OCI-LY3 (cell line): Measurements from ENCODE around the gene PATJ.

ENCODE experiments used
- H2AFZ ChIP-seq: fragments of 200-600, 300-600 bp; shearing (Covaris generic); 2 replicates; pipeline ENCODE4 v1.6.0; 2014; ENCODE audit warnings: antibody characterized with exemption, low read depth, low read length
- H3K27ac ChIP-seq: fragments of 200-600, 300-600 bp; sonication (generic); 2 replicates; pipeline ENCODE4 v1.5.1; 2014; ENCODE audit warnings: mild to moderate bottlenecking, low read length, moderate library complexity, mixed read lengths
- H3K27me3 ChIP-seq: fragments of 200-600, 300-600 bp; sonication (generic); 2 replicates; pipeline ENCODE4 v1.6.1; 2014; ENCODE audit warnings: low read depth, low read length, mixed read lengths
- H3K36me3 ChIP-seq: fragments of 200-600, 300-600 bp; sonication (generic); replicated peaks from 2 replicates; pipeline ENCODE3; 2014; ENCODE audit warnings: low read depth, low read length, mixed read lengths
- H3K4me1 ChIP-seq: fragments of 300-600, 200-600 bp; sonication (generic); 2 replicates; pipeline ENCODE4 v1.6.1; 2014; ENCODE audit warnings: low read length, mixed read lengths
- H3K4me2 ChIP-seq: fragments of 200-600, 300-600 bp; sonication (generic); 2 replicates; pipeline ENCODE4 v1.6.1; 2014; ENCODE audit warnings: low read length, mixed read lengths
- H3K4me3 ChIP-seq: fragments of 300-600, 200-600 bp; sonication (generic); 2 replicates; pipeline ENCODE4 v1.5.1; 2014; ENCODE audit warnings: antibody characterized with exemption, mild to moderate bottlenecking, low read length, moderate library complexity
- H3K79me2 ChIP-seq: fragments of 300-600, 200-600 bp; shearing (Covaris generic); 2 replicates; pipeline ENCODE4 v1.6.1; 2014; ENCODE audit warnings: mild to moderate bottlenecking, low read length, mixed read lengths
- H3K9ac ChIP-seq: fragments of 300-600, 200-600 bp; shearing (Covaris generic); 2 replicates; pipeline ENCODE4 v1.6.0; 2014; ENCODE audit warnings: mild to moderate bottlenecking, low read length, moderate library complexity
- H3K9me3 ChIP-seq: fragments of 200-600, 300-600 bp; shearing (Covaris generic); 2 replicates; pipeline ENCODE4 v1.6.1; 2014; ENCODE audit warnings: low read length, mixed read lengths; ENCODE audit not compliant: insufficient read depth
- H4K20me1 ChIP-seq: fragments of 200-600, 300-600 bp; sonication (generic); 2 replicates; pipeline ENCODE4 v1.6.1; 2016; ENCODE audit warnings: low read length, mixed read lengths; ENCODE audit not compliant: insufficient read depth
- CTCF ChIP-seq: fragments of 200-600, 300-600 bp; sonication (generic); IDR thresholded peaks from 2 replicates; pipeline ENCODE4 v1.5.1; 2014; ENCODE audit warnings: antibody characterized with exemption, low read length, low read depth
- EZH2phosphoT487 ChIP-seq: fragments of 200-600 bp; shearing (Covaris generic); IDR thresholded peaks from 2 replicates; pipeline ENCODE4 v1.6.1; 2018; ENCODE audit warnings: antibody characterized with exemption, mixed run types, low read depth

Gene PATJ

DNA sequence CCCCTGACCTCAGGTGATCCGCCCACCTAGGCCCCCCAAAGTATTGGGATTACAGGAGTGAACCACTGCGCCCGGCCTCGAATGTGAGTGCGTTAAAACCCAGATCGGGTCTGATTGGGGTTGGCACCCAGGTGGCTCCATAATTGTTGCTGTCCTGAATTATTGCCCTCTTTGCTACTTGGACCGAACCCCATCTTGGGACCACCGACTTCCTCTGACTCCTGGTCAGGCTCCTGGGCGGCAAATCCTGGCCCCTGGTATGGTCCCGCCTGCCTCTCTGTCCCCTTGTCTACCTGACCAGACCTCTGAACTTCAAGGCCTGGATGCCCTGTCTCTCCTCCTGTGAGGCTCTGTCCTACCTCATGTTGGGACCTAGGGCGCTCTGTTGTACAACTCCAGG, 485.2 kb downstream of the PATJ start:
- Histone ChIP-seq H3K4me3 (no peak overlapping the region), H2AFZ (no peak overlapping the region), H3K79me2 (no peaks in the 10 kb centered on the region), H3K27me3 (no peaks in the 10 kb centered on the region), H3K27ac (no peak overlapping the region), H3K4me2 (no peak overlapping the region), H3K4me1 (no peaks in the 10 kb centered on the region), H4K20me1 (no peaks in the 10 kb centered on the region), H3K9me3 (no peaks in the 10 kb centered on the region), H3K9ac (no peak overlapping the region), H3K36me3 (no peaks in the 10 kb centered on the region)
- TF ChIP-seq CTCF (no peak), EZH2phosphoT487 (no peak)
